Pancreas (tissue), 10 donors: ENCODE measurements around the gene SPR. TPM values are rescaled to one million over a fixed set of nuclear protein-coding genes. Genes with fewer than 3 reads are reported as not detected.
A peak's percentile ranks its signal among the peaks of the same experiment; 100 is the strongest.

Experiments
- ATAC-seq, 4 donors: fragments of 200-7000 bp; cut with Tn5 transposase; one replicate each; pipeline versions ENCODE4 v1.8.0 to v1.9.1; 2020; ENCODE audit warnings: mild to moderate bottlenecking in 4 of 4, moderate library complexity in 4 of 4
- DNase-seq, 6 donors: peaks; one replicate each; pipeline ENCODE4 v3.0.0-alpha.2; 2020
- FAIRE-seq: peaks from 2 replicates; lab custom pipeline; 2012; peaks lifted over from hg19 to GRCh38; lab: Jason Lieb, UNC
- H3K27ac ChIP-seq, 4 donors: fragments of 200-600 bp; sonication (generic); 1 replicate in 3 of 4; 2 replicates in 1 of 4; pipeline versions ENCODE4 v1.5.0 to v1.8.0; 2020
- H3K27me3 ChIP-seq, 4 donors: fragments of 200-600 bp; one replicate each; pipeline ENCODE4 v1.8.0; 2021
- H3K36me3 ChIP-seq, 3 donors: fragments of 200-600 bp; sonication (generic) in 1 of 3; one replicate each; pipeline versions ENCODE4 v1.5.0 to v1.8.0; 2020 to 2021
- H3K4me1 ChIP-seq, 3 donors: fragments of 200-600 bp; one replicate each; pipeline ENCODE4 v1.8.0; 2021
- H3K4me3 ChIP-seq, 4 donors: fragments of 200-600 bp; sonication (generic) in 2 of 4; one replicate each; pipeline versions ENCODE4 v1.5.0 to v1.8.0; 2020 to 2021
- H3K9me3 ChIP-seq, 4 donors: fragments of 200-600 bp; one replicate each; pipeline ENCODE4 v1.8.0; 2021
- CTCF ChIP-seq, 4 donors: fragments of 200-600 bp; sonication (generic) in 3 of 4; IDR thresholded peaks; one replicate each; pipeline versions ENCODE4 v1.5.0 to v1.8.0; 2021; ENCODE audit warnings: antibody characterized with exemption in 4 of 4
- WGBS, 2 donors: extraction: QIAGEN DNeasy Blood & Tissue Kit; methylation state at CpG; one replicate each; pipeline ENCODE4 v1.1.7; 2013; 5-methylcytosine and 5-hydroxymethylcytosine counted together
- intact Hi-C, 3 donors: fragments of 100-400 bp; cut with DNase I; formaldehyde crosslinking; loops; one replicate each; pipeline versions ENCODE4 v1.11.1 to v1.14.2; 2022
- polyA plus RNA-seq, 2 donors: library from polyadenylated mRNA; stranded (reverse); fragments of 200-250 nt; gene quantifications; one replicate each; pipeline ENCODE4 v1.2.3, GENCODE V29; 2013
- total RNA-seq, 6 donors: library from RNA; stranded (reverse); fragmentation: NEBNext Ultra II Directional in 4 of 6; extraction: Animal tissue kit (Norgen Biotek cat#: 25700) in 4 of 6; gene quantifications; one replicate each; pipeline versions ENCODE4 v1.2.1 to v1.2.4, GENCODE V29; 2021 to 2023
- donor health status: healthy with polysubstance abuse.
- donor health status: DM: no; HTN: no; CAD: no; lungs with moderate emphysema.
- donor health status: DM: no; HTN: no; CAD: no.
- donor health status: control.
- donor health status: control.
- donor health status: Bipolar disorder and iron deficiency.
- donor health status: DM: yes; HTN: yes; CAD: no.
- donor health status: DM: no; HTN: no; CAD: no.
- donor health status: DM: no; HTN: no; CAD: no.
- donor health status: DM: yes; HTN: yes; CAD: no.

SPR gene
- total and polyA plus RNA-seq, 8 donors = 31.3 to 47.8 (median 38.7) TPM

GRCh38 chr2:72919414-72920317, 32.5 kb downstream of the SPR start:
- ATAC-seq = no peak
- no peak for DNase-seq
- FAIRE-seq = no peak

GRCh38 chr2:72920318-72921087, 33.3 kb downstream of the SPR start:
- Histone ChIP-seq H3K27ac (no peak overlapping the region), H3K9me3 (no peaks in the 10 kb centered on the region), H3K27me3 (peaks cover 0 to 62% (median 18%) of the 10 kb centered on the region in 4 donors), H3K4me3 (peak overlapping the region in 1 of 4 donors; percentile 15), H3K36me3 (no peaks in the 10 kb centered on the region), H3K4me1 (peaks cover 4 to 16% (median 7%) of the 10 kb centered on the region in 3 donors)
- intact Hi-C loops = no loop called here
- WGBS, 2 donors = 15 to 17% methylated on average over 76 to 77 of the region's 77 CpGs
- FAIRE-seq (no peak), DNase-seq (no peak), ATAC-seq (no peak)
- no peak for TF ChIP-seq CTCF (IDR thresholded peaks at IDR 0.05)

More at GRCh38 chr2:72919414-72920317, 32.5 kb downstream of the SPR start:
- 13 to 15% methylated on average over 47 to 48 of the region's 48 CpGs for whole genome bisulfite sequencing, 2 donors
- Histone ChIP-seq H3K4me1 (peaks cover 4 to 13% (median 7%) of the 10 kb centered on the region in 3 donors), H3K9me3 (no peaks in the 10 kb centered on the region), H3K36me3 (no peaks in the 10 kb centered on the region), H3K4me3 (no peak overlapping the region), H3K27ac (no peak overlapping the region), H3K27me3 (peaks cover 0 to 62% (median 17%) of the 10 kb centered on the region in 4 donors)
- intact Hi-C loops = no loop called here
- TF ChIP-seq CTCF (IDR thresholded peaks at IDR 0.05) = no peak

- H3K36me3 ChIP-seq = no peaks in the 10 kb centered on the region
- H3K27me3 ChIP-seq = peaks cover 0 to 59% (median 20%) of the 10 kb centered on the region in 4 donors
- no peak overlapping the region for H3K4me3 ChIP-seq
- DNase-seq (no peak), FAIRE-seq (no peak), ATAC-seq (no peak)
- TF ChIP-seq CTCF (IDR thresholded peaks at IDR 0.05) = no peak
- no peak overlapping the region for H3K27ac ChIP-seq
- H3K4me1 ChIP-seq = peaks cover 4 to 16% (median 7%) of the 10 kb centered on the region in 3 donors
- intact Hi-C loops = no loop called here
- WGBS, 2 donors = 58 to 67% methylated on average over 15 of the region's 15 CpGs
- no peaks in the 10 kb centered on the region for H3K9me3 ChIP-seq
Measured at GRCh38 chr2:72921088-72921851, 34.1 kb downstream of the SPR start.

GRCh38 chr2:72921853-72922252, 34.6 kb downstream of the SPR start:
- DNase-seq = no peak

More at GRCh38 chr2:72921853-72922252, 34.6 kb downstream of the SPR start:
- Histone ChIP-seq H3K27me3 (peaks cover 0 to 59% (median 20%) of the 10 kb centered on the region in 4 donors), H3K4me1 (peaks cover under 1 to 16% (median 7%) of the 10 kb centered on the region in 3 donors), H3K36me3 (no peaks in the 10 kb centered on the region), H3K9me3 (no peaks in the 10 kb centered on the region), H3K4me3 (no peak overlapping the region), H3K27ac (no peak overlapping the region)
- TF ChIP-seq CTCF (IDR thresholded peaks at IDR 0.05) = no peak
- WGBS, 2 donors = 92 to 100% methylated on average over 1 of the region's 1 CpG
- ATAC-seq = no peak
- intact Hi-C loops = no loop called here
- no peak for FAIRE-seq
